ENCODE data around the gene EXD1.

EXD1 gene

DNA sequence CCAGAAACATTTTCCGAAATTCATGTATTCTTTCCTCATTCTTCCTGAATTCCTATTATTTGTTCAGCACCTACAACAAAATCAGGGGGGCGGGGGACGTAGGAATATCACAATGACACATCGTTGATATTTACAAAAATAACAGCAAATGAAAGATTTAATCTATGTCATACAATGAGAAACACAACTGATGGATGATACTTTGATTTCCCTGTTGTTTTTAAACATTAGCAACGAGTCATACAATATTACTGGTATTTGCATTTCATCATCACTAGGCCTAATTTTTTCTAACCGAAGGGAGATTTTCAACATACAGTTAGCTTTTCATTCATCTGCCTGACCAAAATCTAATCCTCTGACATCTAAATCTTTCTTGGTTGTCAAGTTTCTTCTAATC lies 69.2 kb downstream of the EXD1 start:
- TF ChIP-seq, protein P1, sequence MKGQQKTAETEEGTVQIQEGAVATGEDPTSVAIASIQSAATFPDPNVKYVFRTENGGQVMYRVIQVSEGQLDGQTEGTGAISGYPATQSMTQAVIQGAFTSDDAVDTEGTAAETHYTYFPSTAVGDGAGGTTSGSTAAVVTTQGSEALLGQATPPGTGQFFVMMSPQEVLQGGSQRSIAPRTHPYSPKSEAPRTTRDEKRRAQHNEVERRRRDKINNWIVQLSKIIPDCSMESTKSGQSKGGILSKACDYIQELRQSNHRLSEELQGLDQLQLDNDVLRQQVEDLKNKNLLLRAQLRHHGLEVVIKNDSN (IDR thresholded peaks at IDR 0.05): no peak
- TF ChIP-seq MAX (IDR thresholded peaks at IDR 0.05) (no peak), CREB1 (IDR thresholded peaks at IDR 0.05; ENCODE audit: low read depth) (no peak), RAD21 (IDR thresholded peaks at IDR 0.05; ENCODE audit: low read depth) (no peak), CEBPB (IDR thresholded peaks at IDR 0.05) (no peak), EGR1 (IDR thresholded peaks at IDR 0.05) (no peak), EP300 (IDR thresholded peaks at IDR 0.05; ENCODE audit: borderline replicate concordance) (no peak), NFIC (IDR thresholded peaks at IDR 0.05) (no peak), FOXM1 (IDR thresholded peaks at IDR 0.05; ENCODE audit: borderline replicate concordance, low read depth) (no peak), TCF12 (IDR thresholded peaks at IDR 0.05; ENCODE audit: low read depth) (no peak), TEAD4 (IDR thresholded peaks at IDR 0.05) (no peak), ZBTB7A (IDR thresholded peaks at IDR 0.05; ENCODE audit: low read depth) (no peak), YY1 (IDR thresholded peaks at IDR 0.05; ENCODE audit: low read depth) (no peak), TAF1 (IDR thresholded peaks at IDR 0.05; ENCODE audit: low read depth) (no peak)
- TF ChIP-seq, protein P2, sequence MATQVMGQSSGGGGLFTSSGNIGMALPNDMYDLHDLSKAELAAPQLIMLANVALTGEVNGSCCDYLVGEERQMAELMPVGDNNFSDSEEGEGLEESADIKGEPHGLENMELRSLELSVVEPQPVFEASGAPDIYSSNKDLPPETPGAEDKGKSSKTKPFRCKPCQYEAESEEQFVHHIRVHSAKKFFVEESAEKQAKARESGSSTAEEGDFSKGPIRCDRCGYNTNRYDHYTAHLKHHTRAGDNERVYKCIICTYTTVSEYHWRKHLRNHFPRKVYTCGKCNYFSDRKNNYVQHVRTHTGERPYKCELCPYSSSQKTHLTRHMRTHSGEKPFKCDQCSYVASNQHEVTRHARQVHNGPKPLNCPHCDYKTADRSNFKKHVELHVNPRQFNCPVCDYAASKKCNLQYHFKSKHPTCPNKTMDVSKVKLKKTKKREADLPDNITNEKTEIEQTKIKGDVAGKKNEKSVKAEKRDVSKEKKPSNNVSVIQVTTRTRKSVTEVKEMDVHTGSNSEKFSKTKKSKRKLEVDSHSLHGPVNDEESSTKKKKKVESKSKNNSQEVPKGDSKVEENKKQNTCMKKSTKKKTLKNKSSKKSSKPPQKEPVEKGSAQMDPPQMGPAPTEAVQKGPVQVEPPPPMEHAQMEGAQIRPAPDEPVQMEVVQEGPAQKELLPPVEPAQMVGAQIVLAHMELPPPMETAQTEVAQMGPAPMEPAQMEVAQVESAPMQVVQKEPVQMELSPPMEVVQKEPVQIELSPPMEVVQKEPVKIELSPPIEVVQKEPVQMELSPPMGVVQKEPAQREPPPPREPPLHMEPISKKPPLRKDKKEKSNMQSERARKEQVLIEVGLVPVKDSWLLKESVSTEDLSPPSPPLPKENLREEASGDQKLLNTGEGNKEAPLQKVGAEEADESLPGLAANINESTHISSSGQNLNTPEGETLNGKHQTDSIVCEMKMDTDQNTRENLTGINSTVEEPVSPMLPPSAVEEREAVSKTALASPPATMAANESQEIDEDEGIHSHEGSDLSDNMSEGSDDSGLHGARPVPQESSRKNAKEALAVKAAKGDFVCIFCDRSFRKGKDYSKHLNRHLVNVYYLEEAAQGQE (IDR thresholded peaks at IDR 0.05; ENCODE audit: low read depth): no peak

GRCh38 chr15:41160639-41161315 lies 69.8 kb downstream of the EXD1 start:
- no peak for TF ChIP-seq MAX (IDR thresholded peaks at IDR 0.05)
- TF ChIP-seq ZBTB7A (IDR thresholded peaks at IDR 0.05; ENCODE audit: low read depth): no peak
- no peak for TF ChIP-seq YY1 (IDR thresholded peaks at IDR 0.05; ENCODE audit: low read depth)
- no peak for TF ChIP-seq TCF12 (IDR thresholded peaks at IDR 0.05; ENCODE audit: low read depth)
- TF ChIP-seq, protein P2 (IDR thresholded peaks at IDR 0.05; ENCODE audit: low read depth): no peak
- no peak for TF ChIP-seq NFIC (IDR thresholded peaks at IDR 0.05)
- no peak for TF ChIP-seq RAD21 (IDR thresholded peaks at IDR 0.05; ENCODE audit: low read depth)
- no peak for TF ChIP-seq TAF1 (IDR thresholded peaks at IDR 0.05; ENCODE audit: low read depth)
- TF ChIP-seq EGR1 (IDR thresholded peaks at IDR 0.05): no peak
- TF ChIP-seq, protein P1 (IDR thresholded peaks at IDR 0.05): no peak
- no peak for TF ChIP-seq EP300 (IDR thresholded peaks at IDR 0.05; ENCODE audit: borderline replicate concordance)
- no peak for TF ChIP-seq FOXM1 (IDR thresholded peaks at IDR 0.05; ENCODE audit: borderline replicate concordance, low read depth)
- TF ChIP-seq TEAD4 (IDR thresholded peaks at IDR 0.05): no peak
- no peak for TF ChIP-seq CREB1 (IDR thresholded peaks at IDR 0.05; ENCODE audit: low read depth)

GRCh38 chr15:41154412-41154811 lies 76.1 kb downstream of the EXD1 start:
- TF ChIP-seq, protein P2 (IDR thresholded peaks at IDR 0.05; ENCODE audit: low read depth): no peak
- TF ChIP-seq CREB1 (IDR thresholded peaks at IDR 0.05; ENCODE audit: low read depth) (no peak), TCF12 (IDR thresholded peaks at IDR 0.05; ENCODE audit: low read depth) (no peak), MAX (IDR thresholded peaks at IDR 0.05) (no peak), EP300 (IDR thresholded peaks at IDR 0.05; ENCODE audit: borderline replicate concordance) (no peak)
- TF ChIP-seq, protein P1 (IDR thresholded peaks at IDR 0.05): no peak

DNA sequence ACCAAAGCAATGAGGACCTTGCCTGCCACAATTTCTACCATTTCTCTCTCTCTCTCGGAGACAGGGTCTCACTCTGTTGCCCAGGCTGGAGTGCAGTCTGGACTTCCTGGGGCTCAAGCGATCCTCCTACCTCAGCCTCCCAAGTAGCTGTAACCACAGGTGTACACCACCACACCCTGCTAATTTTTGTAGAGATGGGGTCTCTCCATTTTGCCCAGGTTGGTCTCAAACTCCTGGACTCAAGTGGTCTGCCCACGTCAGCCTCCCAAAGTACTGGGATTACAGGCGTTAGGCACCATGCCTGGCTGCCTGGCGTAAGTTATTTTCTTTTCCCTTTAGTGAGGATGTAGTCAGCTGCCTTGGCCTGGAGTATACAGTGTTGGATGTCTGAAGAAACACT lies 76.8 kb downstream of the EXD1 start:
- TF ChIP-seq CEBPB (IDR thresholded peaks at IDR 0.05) (no peak), EP300 (IDR thresholded peaks at IDR 0.05; ENCODE audit: borderline replicate concordance) (no peak), ZBTB7A (IDR thresholded peaks at IDR 0.05; ENCODE audit: low read depth) (no peak), NFIC (IDR thresholded peaks at IDR 0.05) (no peak), TCF12 (IDR thresholded peaks at IDR 0.05; ENCODE audit: low read depth) (no peak), YY1 (IDR thresholded peaks at IDR 0.05; ENCODE audit: low read depth) (no peak), FOXM1 (IDR thresholded peaks at IDR 0.05; ENCODE audit: borderline replicate concordance, low read depth) (no peak), RAD21 (IDR thresholded peaks at IDR 0.05; ENCODE audit: low read depth) (no peak), CREB1 (IDR thresholded peaks at IDR 0.05; ENCODE audit: low read depth) (no peak), TAF1 (IDR thresholded peaks at IDR 0.05; ENCODE audit: low read depth) (no peak), EGR1 (IDR thresholded peaks at IDR 0.05) (no peak), MAX (IDR thresholded peaks at IDR 0.05) (no peak), TEAD4 (IDR thresholded peaks at IDR 0.05) (no peak)
- TF ChIP-seq, protein P1 (IDR thresholded peaks at IDR 0.05): no peak
- TF ChIP-seq, protein P2 (IDR thresholded peaks at IDR 0.05; ENCODE audit: low read depth): no peak
